NCI-H82 (cell line): ENCODE measurements around the gene SLC25A21.
"Not testable (repeated sequence)": the region's sequence is repeated elsewhere in the genome, so short reads cannot be mapped to it uniquely, and the experiment has no call there.

Experiments
- DNase-seq: peaks from one replicate; lab custom pipeline; 2025; lab: John Stamatoyannopoulos, UW

The SLC25A21 gene

DNA sequence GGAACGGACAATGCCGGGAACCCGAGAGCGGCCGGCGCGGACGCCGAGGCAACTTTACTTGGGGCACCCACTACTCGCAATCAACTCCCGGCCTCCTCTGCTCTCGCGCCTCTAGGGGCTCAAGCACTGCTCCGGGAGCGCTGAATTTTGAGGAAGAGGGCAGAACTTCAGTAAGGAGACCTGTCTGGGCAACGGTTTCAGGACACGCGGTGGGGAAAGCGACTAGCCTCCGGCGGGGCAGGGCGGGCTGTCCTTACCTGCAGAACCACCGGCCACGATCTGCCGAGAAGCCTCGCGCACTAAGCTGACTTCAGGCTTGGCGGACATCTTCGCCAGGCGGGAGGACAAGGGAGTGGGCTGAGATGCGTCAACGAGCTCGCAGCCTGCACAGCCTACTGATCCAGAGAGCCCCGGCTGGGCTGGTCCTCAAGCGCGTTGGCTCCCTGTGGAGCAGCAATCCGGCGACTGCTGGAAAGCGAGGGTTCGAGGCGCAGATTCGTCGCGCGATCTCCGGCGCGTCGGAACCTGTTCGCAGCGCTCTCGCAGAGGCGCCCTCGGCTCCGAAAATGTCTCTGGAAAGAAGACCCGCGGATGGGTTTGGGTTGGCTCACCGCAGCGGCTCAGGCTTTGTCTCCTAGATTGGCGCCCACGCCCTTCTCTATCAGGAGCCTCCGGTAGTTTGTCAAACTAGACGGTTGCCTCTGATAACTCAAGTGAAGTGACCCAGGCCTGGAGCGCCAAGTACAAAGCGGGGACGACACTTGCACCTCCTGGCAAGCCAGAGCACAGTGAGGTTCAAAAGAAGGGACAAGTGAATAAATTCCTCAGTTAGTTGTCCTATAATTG is at the start of gene SLC25A21:
Gene SLC25A21 (minus strand): TSS at position 583 of the 846 bp plus-strand sequence.
- DNase-seq, result peak; percentile 81

DNA sequence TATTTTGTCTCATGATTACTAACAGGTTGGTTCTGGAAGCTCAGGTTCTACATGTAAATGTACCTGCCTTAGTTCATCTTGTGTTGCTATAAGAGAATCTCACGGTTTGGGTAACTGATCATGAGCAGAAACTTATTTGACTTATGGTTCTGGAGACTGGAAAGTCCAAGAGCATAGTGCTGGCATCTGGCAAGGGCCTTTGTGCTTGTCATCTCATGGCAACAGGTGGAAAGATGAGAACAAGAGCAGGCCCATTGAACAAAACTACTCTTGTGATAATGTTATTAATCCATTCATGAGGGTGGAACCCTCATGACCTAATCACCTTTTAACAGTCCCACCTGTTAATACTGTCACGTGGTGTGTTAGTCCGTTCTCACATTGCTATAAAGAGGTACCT is 48.7 kb upstream of the SLC25A21 start:
- DNase-seq, result no peak

DNA sequence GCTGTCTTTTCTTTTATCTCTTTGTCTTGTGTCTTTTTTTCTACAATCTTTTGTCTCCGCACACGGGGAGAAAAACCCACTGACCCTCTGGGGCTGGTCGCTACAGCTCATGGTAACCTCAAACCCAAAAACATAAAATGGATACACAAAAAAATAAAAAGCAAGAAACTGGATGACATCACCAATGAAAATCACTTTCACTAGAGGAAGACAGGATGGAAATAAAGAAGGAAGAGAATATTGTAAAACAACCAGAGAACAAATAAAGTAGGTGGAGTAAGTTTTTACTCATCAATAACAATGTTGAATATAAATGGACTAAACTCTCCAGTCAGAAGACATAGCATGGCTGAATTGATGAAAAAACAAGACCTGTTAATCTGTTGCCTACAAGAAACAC is 42.9 kb upstream of the SLC25A21 start:
- DNase-seq, result no peak

- no peak for DNase-seq
Observed at GRCh38 chr14:37213016-37213415, 40.6 kb upstream of the SLC25A21 start.

GRCh38 chr14:37210448-37210847 is 38.0 kb upstream of the SLC25A21 start:
- no peak for DNase-seq

DNA sequence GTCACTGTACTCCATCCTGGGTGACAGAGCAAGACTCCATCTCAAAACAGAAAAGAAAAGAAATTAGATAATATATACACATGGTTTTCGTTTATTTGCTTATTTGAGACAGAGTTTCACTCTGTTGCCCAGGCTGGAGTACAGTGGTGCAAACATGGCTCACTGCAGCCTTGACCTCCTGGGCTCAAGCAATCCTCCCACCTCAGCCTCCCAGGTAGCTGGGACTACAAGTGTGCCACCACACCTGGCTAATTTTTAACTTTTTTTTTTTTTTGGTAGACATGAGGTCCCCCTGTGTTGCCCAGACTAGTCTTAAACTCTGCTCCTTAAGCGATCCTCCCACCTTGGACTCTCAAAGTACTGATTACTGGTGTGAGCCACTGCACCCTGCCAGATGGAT is 37.2 kb upstream of the SLC25A21 start:
- DNase-seq, result not testable (repeated sequence)

GRCh38 chr14:37205623-37206605 is 33.5 kb upstream of the SLC25A21 start:
- not testable (repeated sequence) for DNase-seq

- DNase-seq, result no peak
Observed at GRCh38 chr14:37203423-37203822, 31.0 kb upstream of the SLC25A21 start.

DNA sequence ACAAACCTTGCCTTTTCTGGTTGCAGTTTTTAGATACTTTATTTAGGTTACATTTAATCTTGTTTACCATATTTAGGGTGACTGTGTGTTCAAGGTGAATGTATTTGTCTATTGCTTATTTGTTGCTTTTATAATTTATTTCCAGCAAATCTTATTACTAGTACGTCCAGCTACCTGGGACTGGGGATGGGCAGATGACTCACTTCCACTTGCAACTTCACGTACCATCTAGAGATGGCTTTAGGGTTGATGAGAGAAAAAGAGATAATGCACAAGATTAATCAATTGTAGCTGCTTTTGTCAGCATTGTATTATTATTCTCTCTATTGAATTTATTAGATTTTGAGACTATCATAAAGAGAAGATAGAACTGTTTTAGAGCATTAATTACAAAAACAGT is 30.4 kb upstream of the SLC25A21 start:
- no peak for DNase-seq

DNA sequence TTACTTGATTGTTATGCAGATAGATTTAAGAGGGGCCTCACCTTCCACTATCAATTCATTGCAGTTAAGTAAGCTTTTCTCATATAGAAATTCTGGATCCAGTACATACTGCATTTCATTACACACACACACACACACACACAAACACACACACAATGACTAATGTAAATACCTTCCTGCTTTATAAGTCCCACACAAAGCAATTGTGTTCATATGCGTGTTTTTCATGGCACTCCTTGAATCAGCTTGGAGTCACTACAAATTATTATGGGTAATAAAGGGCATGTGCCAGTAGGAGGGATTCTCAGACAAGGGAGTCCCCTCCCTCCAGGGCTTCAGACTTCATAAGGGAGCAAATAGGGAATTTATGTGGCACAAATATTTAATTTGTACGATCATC is 29.9 kb upstream of the SLC25A21 start:
- DNase-seq, result no peak

GRCh38 chr14:37201724-37202123 is 29.3 kb upstream of the SLC25A21 start:
- no peak for DNase-seq

GRCh38 chr14:37198907-37199306 is 26.5 kb upstream of the SLC25A21 start:
- no peak for DNase-seq

- no peak for DNase-seq
Observed at GRCh38 chr14:37198273-37198598, 25.8 kb upstream of the SLC25A21 start.

- DNase-seq, result peak; percentile 84
Observed at GRCh38 chr14:37197421-37198272, 25.2 kb upstream of the SLC25A21 start, which contains the start of gene MIPOL1. Gene MIPOL1 (plus strand): TSS chr14:37197937. CDS start chr14:37247889, 49,952 bp downstream.

DNA sequence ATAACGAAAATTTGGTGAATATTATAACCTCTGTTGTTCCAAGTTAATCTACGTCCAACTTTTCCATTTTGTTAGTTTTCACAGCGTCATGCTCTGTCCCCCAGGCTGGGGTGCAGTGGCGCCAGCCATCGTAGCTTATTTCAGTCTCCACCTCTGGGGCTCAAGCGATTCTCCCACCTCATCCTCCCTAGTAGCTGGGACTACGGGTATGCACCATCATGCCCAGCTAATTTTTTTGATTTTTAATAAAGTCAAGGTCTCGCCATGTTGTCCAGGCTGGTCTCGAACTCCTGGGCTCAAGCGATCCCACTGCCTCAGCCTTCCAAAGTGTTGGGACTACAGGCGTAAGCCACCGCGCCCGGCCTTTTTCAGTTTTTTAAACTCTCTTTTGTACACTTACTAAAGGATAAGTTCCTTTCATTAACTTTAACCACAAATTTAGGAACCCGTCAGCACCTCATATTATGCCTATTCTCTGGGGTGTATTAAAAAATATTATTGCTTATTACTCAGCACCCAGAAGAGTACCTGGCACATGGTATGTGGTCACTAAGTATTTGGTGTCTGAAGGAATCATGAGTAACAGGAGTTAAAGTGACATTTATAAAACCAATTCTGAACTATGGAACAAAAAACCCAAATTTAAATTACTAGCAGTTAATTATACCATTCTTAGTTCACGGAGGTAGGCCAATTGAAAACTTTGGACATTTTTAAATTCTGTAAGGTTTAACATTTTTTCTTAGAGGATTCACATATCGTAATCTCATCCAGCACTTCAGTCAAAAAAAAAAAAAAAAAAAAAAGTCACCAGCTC is 24.4 kb upstream of the SLC25A21 start:
- no peak for DNase-seq

DNA sequence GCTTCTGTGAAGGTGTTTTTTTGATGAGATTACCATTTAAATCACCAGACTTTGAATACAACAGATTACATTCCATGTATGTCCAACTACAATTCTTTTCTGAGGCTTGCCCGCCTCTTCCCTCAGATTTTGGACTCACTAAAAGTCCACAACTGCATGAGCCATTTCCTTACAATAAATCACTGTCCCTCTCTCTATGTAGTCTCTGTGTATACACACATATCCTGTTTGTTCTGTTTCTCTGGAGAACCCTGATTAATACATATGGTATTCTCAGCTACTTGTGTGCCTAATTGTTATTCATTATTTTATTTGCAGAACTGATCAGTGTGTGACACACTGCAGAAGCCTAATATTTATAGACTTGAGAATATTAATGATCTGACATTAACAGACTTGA is 22.9 kb upstream of the SLC25A21 start:
- no peak for DNase-seq

DNA sequence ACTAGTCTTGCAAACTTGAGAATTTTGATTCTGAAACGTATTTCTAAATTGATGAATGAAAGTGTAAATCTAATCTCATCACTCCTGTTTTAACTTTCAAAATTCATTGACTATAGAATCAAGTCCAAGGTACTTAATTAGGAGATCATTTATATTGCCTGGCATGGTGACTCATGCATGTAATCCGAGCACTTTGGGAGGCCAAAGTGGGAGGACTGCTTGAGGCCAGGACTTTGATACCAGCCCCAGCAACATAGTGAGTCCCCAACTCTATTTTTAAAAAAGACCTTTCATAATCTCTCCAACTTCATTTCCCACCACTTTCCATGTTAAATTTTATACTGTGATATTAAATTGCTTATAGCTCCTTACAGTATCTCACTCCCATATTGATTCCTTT is 22.3 kb upstream of the SLC25A21 start:
- no peak for DNase-seq

GRCh38 chr14:37189733-37190132 is 17.3 kb upstream of the SLC25A21 start:
- not testable (repeated sequence) for DNase-seq

- not testable (repeated sequence) for DNase-seq
Observed at GRCh38 chr14:37187840-37188577, 15.6 kb upstream of the SLC25A21 start.

- DNase-seq, result no peak
Observed at GRCh38 chr14:37187294-37187693, 14.9 kb upstream of the SLC25A21 start.
